ENCODE results near the gene NRG3. TPM values are rescaled to one million over a fixed set of nuclear protein-coding genes. Genes with fewer than 3 reads are reported as not detected.
A peak's percentile ranks its signal among the peaks of the same experiment; 100 is the strongest.

NRG3 gene
- total RNA-seq, 1 donor from 2014 or later = 32.2 TPM

DNA sequence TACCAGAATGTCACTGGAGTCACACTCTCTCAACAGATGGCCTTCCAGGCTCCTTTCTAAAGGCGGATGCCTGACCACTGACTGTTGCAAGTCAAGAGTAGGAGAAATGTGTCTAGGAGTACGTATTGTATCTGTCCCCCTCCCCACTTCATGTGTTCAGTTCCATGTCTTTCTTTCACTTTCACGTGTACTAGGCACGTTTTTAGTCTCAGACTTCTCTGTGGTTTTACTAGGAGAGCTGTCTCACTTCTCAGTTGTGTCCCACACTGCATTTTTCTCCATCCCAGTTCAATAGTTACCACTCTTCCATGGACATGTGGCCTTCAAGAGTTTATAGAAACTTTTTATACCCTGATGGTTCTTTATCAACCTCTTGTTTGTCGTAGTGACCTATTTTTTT is 893.0 kb downstream of the NRG3 start:
- Mint-ChIP-seq H3K9me3 (ENCODE audit: low read depth) (peaks cover 6% of the 10 kb centered on the region), H3K4me1 (ENCODE audit: low read depth) (no peaks in the 10 kb centered on the region), H3K4me3 (ENCODE audit: low read depth) (no peak overlapping the region), H3K27me3 (no peaks in the 10 kb centered on the region), H3K27ac (no peak overlapping the region), H3K36me3 (ENCODE audit: insufficient read depth) (peaks cover 2% of the 10 kb centered on the region)
- TF ChIP-seq, protein P1, sequence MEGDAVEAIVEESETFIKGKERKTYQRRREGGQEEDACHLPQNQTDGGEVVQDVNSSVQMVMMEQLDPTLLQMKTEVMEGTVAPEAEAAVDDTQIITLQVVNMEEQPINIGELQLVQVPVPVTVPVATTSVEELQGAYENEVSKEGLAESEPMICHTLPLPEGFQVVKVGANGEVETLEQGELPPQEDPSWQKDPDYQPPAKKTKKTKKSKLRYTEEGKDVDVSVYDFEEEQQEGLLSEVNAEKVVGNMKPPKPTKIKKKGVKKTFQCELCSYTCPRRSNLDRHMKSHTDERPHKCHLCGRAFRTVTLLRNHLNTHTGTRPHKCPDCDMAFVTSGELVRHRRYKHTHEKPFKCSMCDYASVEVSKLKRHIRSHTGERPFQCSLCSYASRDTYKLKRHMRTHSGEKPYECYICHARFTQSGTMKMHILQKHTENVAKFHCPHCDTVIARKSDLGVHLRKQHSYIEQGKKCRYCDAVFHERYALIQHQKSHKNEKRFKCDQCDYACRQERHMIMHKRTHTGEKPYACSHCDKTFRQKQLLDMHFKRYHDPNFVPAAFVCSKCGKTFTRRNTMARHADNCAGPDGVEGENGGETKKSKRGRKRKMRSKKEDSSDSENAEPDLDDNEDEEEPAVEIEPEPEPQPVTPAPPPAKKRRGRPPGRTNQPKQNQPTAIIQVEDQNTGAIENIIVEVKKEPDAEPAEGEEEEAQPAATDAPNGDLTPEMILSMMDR (IDR thresholded peaks at IDR 0.05; ENCODE audit: unreplicated experiment) = no peak
- no peak for DNase-seq (ENCODE audit: low spot score, unreplicated experiment)

DNA sequence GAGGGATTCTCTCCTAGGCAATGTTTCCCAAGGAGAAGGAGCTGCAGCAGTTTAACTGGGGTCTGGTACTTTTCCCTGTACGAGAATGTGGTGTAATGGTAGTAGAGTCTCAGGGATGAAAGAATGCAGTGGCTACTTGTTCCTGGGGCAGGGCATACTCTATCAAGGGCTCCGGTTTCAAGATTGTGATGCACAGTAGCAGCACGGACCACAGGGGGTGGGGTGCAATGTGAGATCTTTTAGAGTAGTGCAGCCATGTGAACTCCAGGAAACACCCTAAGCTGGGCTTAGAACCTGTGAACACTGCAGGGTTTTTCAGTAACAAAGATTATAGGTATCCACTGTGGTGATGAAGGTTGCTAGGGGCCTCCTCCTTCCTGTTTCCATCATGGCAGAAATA is 903.9 kb downstream of the NRG3 start:
- DNase-seq (ENCODE audit: low spot score, unreplicated experiment) = no peak
- Mint-ChIP-seq H3K27me3 (no peaks in the 10 kb centered on the region), H3K27ac (no peak overlapping the region), H3K4me1 (ENCODE audit: low read depth) (no peaks in the 10 kb centered on the region), H3K36me3 (ENCODE audit: insufficient read depth) (peaks cover 4% of the 10 kb centered on the region), H3K4me3 (ENCODE audit: low read depth) (no peak overlapping the region), H3K9me3 (ENCODE audit: low read depth) (peaks cover 22% of the 10 kb centered on the region)
- TF ChIP-seq, protein P1 (IDR thresholded peaks at IDR 0.05; ENCODE audit: unreplicated experiment) = no peak

DNA sequence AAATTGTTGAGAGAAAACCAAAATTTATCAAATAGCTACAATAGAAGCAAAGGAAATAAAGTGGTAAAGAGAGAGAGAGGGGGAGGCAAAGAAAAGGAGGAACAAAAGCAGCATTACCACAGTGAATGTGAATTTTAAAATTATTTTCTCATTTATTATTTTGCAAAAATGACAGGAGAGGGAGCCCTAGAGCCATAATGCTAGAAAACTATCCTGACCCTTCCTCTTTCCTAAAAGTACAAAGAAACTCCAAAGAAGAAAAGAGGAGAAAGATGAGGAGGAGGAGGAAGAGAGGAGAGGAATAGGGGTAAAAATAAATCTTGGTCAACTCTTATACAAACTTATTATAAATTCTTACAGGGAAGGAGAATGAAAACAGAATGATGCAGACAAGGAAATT is 921.5 kb downstream of the NRG3 start:
- DNase-seq (ENCODE audit: low spot score, unreplicated experiment) = no peak
- TF ChIP-seq, protein P1 (IDR thresholded peaks at IDR 0.05; ENCODE audit: unreplicated experiment) = peak; percentile 36
- Mint-ChIP-seq H3K9me3 (ENCODE audit: low read depth) (peaks cover 1% of the 10 kb centered on the region), H3K27ac (no peak overlapping the region), H3K36me3 (ENCODE audit: insufficient read depth) (peaks cover 1% of the 10 kb centered on the region), H3K4me3 (ENCODE audit: low read depth) (no peak overlapping the region), H3K4me1 (ENCODE audit: low read depth) (peaks cover 1% of the 10 kb centered on the region), H3K27me3 (no peaks in the 10 kb centered on the region)

DNA sequence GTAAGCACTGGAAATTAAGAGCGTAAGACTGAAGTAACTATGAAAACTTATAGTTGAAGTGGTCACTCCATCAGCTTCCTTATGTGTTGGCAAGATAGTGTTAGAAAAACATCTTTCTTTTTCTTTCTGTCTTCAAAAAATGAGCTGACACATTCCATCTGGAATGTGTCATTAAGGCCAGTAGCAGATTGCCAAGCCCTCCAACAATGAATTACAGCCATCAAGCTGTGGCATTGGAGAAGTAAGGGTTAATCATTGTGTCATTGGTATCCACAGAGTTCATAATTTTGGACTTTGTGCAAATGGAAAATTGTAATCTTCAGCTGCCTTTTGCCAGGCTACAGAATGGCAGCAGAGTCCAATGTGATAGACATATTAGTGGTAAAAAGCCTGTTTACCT is 926.3 kb downstream of the NRG3 start:
- H3K36me3 Mint-ChIP-seq (ENCODE audit: insufficient read depth) = no peaks in the 10 kb centered on the region
- H3K4me1 Mint-ChIP-seq (ENCODE audit: low read depth) = peaks cover 3% of the 10 kb centered on the region
- H3K27ac Mint-ChIP-seq = no peak overlapping the region

DNA sequence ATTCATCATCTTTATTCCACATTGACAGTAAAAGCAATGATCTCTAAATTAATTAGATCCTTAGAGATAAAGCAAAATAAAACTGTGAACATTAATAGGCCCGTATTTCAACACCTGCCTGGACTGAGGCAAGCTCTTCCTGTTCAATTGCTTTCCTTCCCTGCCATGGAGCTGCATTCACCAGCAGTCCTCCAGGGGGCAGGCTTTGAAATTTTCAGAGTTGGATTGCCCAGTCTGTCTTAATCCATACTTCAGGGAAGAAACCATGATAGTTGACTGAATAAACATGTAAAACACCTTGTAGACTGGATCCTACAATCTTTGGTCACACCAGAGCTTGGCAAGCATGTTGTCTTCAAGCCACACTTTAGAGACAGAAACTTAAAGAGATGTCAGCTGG is 936.6 kb downstream of the NRG3 start:
- H3K27me3 Mint-ChIP-seq = no peaks in the 10 kb centered on the region
- TF ChIP-seq, protein P1 (IDR thresholded peaks at IDR 0.05; ENCODE audit: unreplicated experiment) = peak; percentile 46
- DNase-seq (ENCODE audit: low spot score, unreplicated experiment) = no peak
- H3K9me3 Mint-ChIP-seq (ENCODE audit: low read depth) = no peaks in the 10 kb centered on the region
- no peaks in the 10 kb centered on the region for H3K36me3 Mint-ChIP-seq (ENCODE audit: insufficient read depth)
- no peak overlapping the region for H3K4me3 Mint-ChIP-seq (ENCODE audit: low read depth)
- peaks cover 7% of the 10 kb centered on the region for H3K4me1 Mint-ChIP-seq (ENCODE audit: low read depth)
- peak overlapping the region; percentile 43 for H3K27ac Mint-ChIP-seq

More for the DNA sequence above, 926.3 kb downstream of the NRG3 start:
- Mint-ChIP-seq H3K27me3 (no peaks in the 10 kb centered on the region), H3K4me3 (ENCODE audit: low read depth) (no peak overlapping the region), H3K9me3 (ENCODE audit: low read depth) (no peaks in the 10 kb centered on the region)
- TF ChIP-seq, protein P1 (IDR thresholded peaks at IDR 0.05; ENCODE audit: unreplicated experiment) = no peak
- no peak for DNase-seq (ENCODE audit: low spot score, unreplicated experiment)
